ENCODE results near the gene PRSS53.
A peak's percentile ranks its signal among the peaks of the same experiment; 100 is the strongest.

PRSS53 gene

DNA sequence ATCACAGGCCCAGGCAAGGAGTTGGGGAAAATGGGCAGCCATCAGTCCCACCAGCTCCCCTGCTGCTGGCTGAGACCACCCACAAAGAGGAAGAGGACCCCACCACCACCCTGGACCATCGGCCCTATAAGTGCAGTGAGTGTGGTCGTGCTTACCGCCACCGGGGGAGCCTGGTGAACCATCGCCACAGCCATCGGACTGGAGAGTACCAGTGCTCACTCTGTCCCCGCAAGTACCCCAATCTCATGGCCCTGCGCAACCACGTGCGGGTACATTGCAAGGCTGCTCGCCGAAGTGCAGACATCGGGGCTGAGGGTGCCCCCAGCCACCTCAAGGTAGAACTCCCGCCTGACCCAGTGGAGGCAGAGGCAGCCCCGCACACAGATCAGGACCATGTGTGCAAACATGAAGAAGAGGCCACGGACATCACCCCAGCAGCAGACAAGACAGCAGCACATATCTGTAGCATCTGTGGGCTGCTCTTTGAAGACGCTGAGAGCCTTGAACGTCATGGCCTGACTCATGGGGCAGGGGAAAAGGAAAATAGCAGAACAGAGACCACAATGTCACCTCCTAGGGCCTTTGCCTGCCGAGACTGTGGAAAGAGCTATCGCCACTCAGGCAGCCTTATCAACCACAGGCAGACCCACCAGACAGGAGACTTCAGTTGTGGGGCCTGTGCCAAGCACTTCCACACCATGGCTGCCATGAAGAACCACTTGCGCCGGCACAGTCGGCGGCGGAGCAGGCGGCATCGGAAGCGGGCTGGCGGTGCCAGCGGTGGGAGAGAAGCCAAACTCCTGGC lies 10.9 kb downstream of the PRSS53 start:
- DNase-seq (ENCODE audit: low read depth): no peak

DNA sequence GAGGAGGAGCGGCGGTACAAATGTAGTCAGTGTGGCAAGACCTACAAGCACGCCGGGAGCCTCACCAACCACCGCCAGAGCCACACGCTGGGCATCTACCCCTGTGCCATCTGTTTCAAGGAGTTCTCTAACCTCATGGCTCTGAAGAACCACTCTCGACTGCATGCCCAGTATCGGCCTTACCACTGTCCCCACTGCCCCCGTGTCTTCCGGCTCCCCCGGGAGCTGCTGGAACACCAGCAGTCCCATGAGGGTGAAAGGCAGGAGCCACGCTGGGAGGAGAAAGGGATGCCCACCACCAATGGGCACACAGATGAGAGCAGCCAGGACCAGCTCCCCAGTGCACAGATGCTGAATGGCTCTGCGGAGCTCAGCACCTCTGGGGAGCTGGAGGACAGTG lies 11.7 kb downstream of the PRSS53 start:
- no peak for DNase-seq (ENCODE audit: low read depth)

DNA sequence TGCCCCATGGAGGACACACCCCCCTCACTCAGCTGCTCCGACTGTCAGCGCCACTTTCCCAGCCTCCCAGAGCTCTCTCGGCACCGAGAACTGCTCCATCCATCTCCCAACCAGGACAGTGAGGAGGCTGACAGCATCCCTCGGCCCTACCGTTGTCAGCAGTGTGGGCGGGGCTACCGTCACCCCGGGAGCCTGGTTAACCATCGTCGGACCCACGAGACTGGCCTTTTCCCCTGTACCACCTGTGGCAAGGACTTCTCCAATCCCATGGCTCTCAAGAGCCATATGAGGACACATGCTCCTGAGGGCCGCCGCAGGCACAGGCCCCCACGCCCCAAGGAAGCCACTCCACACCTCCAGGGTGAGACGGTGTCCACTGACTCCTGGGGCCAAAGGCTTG lies 12.4 kb downstream of the PRSS53 start:
- DNase-seq (ENCODE audit: low read depth): no peak

DNA sequence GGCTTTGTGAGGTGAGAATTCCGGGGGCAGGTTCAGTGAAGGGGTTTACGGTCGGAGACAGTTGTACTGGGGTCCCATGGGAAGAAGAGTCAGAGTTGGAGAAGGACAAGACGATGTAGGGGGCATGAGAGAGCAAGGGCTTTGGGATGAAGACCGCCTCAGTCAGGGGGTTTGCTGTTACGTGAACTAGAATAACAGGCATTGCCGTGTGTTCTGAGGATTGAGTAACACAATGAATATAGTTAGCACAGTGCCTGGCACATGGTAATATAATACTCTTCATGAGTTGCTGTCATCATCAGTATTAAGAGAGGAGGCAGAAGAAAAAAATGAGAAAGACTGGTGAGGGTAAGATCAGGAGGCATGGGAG lies 13.9 kb downstream of the PRSS53 start:
- no peak for DNase-seq (ENCODE audit: low read depth)

DNA sequence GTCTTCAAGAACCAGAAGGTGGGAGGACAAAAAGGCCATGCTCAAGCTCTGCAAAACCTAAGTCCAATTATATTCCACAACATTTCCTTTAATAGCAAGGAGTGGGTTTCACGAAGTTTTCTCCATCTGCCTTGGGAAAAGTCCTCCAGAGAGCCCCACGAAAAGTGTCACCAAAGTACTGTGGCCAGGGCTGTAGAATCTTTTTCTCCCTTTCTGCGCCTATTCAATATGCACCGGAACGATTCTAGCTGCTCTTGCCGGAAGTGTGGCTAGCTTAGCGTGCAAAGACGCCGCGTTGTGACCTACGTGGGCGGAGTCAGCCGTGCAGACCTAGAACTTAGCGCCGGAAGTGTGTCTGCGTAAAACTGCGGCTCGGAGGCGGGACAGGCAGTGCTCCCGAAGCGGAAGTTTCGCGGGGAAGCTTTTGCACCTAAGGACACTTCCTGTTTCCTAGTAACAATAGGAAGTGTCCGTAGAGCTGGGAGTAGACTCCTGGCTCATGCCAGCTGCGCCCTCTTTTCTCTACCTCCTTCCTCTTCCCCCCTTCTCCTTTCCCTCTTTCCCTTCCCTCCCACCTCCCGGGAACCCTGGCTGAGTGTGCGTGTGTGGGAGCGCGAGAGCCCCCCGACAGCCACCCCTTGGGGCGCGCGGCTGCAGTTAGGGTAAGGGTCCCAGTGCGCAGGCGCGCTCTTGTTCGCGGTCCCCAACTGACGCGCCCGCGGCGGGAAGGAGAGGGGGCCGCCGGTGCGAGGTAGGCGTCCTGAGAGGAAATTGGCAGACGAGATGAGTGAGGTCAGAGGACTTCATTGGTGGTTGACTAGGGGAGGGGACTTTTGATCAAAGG lies 14.6 kb downstream of the PRSS53 start, which contains the start of the genes ZNF646 and ZNF668:
Gene ZNF646 (plus strand): TSS at position 453 of the 844 bp plus-strand sequence. CDS start 1,903 bp downstream, outside the sequence.
Gene ZNF668 (minus strand): TSS at position 271 of the 844 bp plus-strand sequence. CDS start 9,781 bp downstream, outside the sequence.
- DNase-seq (ENCODE audit: low read depth): peak; percentile 98

DNA sequence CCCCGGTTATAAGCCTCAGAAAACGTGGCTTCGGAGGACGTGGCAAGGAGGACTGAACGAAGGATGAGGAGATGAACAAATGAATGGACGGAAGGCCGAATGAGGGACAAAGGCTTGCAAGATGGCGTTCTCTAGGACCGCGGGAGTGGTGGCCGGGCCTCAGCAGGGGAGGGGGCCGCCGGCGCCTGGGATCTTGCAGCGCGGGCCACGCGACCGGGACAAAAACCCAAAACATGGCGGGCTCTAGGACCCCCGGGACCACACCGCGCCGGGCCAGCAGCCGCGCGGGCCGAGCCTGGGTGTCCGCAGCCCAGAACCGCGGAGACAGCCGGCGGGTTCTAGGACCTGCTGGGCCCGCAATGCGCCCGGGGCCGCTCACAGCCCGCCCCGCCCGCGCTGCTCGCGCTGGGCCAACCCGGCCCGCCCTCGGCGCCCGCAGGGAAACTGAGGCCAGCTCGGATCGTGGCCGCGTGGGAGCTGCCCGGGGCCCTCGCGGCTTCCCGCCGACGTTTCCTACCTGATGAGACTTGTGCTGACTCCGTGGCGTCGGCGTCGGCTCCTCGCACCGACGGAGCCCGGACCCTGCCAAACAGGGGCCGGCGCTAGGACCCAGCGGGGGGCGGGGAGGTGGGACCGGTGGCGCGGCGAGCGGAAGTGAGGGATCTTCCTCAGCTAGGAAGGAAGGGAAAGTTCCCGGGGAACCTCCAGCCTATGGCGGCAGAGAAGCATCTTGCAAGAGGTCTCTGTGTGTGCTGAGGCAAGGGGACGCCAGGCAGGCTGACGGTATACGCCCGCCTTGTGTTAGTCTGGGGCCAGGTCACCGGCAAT lies 15.4 kb downstream of the PRSS53 start:
- peak; percentile 74 for DNase-seq (ENCODE audit: low read depth)

DNA sequence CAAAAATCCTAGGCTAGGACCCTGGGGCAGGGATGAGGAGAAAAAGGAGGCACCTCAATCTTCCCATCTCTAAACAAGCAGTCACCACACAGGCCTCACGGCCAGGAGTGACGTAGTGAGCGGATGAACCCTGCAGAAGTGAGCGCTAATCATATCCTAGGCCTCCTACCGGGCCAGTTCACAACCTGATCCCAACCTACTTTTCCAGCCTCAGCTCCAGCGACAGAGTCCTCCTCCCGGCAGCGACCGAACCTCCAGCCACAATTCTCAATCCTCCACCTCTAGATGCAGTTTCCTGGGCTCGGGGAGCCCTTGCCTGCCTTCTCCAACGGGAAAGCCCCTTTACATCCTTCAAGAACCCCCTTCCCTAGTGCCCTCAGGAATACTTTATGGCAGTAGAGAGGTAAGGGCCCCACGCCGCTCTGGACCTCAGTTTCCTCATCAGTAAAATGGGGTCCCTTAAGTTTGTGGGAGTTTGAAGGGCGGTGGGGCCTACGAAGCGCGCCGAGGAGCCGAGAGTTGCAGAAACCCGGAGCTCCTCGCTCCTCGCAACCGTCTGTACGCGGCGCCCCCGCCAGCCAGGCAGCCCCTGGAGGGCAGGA lies 16.1 kb downstream of the PRSS53 start:
- DNase-seq (ENCODE audit: low read depth): no peak

DNA sequence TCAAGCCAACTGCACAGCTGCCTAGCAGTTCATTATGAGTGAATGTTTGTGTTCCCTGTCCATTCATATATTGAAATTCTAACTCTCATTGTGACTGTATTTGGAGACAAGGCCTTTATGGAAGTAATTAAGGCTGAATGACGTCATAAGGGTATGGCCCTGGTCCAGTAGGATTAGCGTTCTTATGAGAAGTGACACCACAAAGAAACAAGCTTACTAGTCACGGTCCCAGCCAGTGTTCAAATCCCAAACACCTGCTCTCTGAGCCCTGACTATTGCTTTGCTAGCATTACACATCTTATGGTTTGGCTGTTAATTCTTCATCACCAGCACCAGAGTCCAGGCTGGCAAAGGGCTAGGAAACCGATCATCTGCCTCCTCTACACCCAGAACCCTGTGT lies 16.9 kb downstream of the PRSS53 start:
- DNase-seq (ENCODE audit: low read depth): no peak

DNA sequence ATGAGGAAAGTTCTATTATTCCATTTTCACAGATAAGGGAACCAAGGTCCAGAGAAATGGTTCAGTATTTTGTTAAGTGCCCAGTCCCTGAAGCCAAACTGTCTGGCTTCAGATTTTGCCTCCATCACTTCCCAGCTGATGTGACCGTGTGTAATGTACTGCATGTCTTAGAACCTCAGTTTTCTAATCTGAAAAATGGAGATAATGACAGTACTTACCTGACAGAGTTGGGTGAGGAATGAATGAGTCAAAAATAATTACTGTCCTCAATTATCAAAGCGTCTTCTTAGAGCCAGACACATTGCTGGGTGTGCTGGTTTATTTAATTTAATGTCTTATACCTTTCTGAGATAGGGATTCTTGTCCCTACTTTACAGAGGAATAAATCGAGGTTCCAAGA lies 21.4 kb downstream of the PRSS53 start:
- no peak for DNase-seq (ENCODE audit: low read depth)

DNA sequence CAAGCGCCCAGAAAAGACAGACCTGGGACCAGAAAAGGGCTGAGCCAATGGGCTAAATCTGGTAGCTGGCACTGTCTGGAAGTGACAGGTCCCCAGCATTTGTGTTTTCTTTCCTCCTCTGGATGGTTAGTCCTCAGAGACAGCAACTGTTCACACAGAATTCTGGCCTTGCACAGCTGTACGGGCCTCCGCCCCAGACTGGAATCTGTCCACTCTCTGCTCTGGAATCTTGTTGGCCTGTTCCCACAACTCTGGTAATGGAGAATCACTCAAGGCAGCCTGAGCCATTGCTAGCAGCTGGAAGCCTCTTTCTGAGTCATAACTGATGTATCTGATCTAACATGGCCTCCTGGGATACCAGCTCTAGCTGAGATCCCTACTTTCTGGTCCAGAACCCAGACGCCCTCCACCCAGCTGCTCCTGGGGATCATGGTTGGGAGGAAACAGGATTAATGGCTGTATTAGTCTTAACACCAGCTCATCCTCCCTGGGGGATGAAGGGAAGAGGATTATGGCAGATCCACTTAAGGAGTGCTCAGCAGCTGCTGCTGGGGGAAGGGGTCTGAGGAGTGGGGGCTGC lies 23.8 kb downstream of the PRSS53 start:
- no peak for DNase-seq (ENCODE audit: low read depth)

DNA sequence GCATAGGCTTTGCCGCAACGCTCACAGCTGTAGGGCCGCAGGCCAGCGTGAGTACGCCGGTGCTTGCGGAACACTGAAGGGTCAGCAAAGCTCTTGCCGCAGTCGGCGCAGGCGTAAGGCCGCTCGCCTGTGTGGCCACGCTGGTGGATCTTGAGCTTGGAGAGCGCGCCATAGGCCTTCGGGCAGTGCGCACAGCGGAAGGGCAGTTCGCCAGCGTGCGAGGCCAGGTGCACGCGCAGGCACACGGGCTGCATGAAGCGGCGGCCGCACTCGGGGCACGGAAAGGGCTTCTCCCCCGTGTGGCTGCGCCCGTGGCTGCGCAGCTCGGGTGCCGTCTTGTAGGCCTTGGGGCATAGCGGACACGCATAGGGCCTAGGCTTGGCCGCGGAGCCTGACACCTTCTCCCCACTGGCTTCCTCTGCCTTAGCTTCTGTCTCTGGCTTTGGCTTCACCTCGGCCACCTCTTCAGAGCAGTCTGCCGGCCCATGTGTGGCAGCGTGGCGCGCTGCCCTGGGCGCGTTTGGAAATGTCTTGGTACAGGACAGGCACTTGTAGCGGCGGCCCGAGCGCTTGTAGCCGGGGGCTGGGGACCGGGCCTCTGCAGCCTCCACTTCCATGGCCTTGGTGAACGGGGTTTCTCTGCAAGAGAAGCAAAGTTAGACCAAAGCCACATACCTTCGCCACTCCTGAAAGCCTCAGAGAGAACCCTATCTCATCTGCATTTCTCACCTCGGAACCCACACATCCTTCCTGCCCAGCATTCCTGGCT lies 24.7 kb downstream of the PRSS53 start:
- DNase-seq (ENCODE audit: low read depth): no peak

DNA sequence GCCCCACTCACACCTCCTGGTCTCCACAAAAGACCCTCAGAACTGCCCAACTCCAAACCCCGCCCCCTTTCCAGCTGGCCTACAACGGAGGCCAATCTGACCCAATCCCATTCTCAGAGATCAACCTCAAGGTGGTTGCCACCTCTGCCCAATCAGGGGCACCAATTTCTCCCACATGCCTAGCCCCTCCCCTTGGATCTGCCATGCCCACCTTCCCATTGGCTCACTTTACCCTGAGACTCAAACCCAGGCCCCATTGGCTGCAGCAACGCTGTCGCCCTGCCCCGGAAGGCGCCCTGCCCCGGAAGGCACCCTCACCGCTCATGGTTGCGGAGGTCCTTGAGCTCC lies 25.3 kb downstream of the PRSS53 start:
- DNase-seq (ENCODE audit: low read depth): no peak

DNA sequence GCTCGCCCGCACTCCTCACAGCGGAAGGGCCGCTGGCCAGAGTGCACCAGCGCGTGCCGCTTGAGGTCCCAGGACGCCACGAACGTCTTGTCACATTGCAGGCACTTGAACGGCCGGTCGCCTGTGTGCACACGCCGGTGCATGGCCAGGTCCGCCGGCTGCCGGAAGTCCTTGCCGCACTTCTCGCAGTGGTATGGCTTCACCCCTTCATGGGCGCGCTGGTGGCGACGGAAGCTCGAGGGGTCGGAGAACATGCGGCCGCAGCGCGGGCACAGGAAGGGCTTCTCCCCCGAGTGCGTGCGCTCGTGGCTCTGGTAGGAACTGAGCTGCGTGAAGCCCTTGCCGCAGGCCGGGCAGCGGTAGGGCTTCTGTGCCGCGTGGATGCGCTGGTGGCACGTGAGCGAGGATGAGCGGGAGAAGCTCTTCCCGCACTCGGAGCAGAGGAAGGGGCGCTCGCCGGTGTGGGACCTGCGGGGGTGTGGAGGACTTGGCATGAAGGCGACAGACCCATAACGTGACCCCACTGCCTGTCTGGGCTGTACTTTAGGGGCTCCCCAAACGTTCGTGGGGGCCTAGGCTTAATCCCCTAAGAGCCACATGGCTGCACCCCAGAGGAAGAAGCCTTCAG lies 26.8 kb downstream of the PRSS53 start:
- no peak for DNase-seq (ENCODE audit: low read depth)

DNA sequence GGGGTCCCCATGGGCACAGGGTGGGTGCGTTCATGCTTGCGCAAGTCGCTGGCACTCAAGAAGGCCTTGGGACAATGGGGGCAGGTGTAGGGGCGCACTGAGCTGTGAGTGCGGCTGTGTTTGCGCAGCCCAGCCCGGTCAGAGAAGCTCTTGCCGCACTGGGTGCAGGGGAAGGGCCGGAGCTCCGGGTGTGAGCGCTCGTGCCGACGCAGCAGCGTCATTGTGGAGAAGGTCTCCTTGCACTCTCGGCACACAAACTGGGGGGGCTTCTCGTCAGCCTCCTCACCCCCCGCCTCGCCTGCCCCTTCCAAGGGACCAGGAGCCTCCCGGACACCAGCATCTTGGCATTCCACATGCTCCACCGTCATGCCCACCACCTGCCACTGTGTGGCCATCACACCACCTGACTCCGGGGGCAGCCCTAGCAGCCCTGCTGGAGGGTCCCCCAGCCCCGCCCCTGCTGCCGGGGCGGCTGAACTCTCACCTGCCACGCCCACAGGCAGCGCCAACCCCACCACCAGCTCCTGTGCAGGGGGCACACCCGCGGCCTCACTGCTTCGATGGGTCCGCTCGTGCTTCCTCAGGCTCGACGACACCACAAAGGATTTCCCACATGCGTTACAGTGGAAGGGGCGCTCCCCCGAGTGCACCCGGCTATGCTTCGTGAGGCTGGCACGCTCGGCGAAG lies 27.5 kb downstream of the PRSS53 start:
- DNase-seq (ENCODE audit: low read depth): no peak

DNA sequence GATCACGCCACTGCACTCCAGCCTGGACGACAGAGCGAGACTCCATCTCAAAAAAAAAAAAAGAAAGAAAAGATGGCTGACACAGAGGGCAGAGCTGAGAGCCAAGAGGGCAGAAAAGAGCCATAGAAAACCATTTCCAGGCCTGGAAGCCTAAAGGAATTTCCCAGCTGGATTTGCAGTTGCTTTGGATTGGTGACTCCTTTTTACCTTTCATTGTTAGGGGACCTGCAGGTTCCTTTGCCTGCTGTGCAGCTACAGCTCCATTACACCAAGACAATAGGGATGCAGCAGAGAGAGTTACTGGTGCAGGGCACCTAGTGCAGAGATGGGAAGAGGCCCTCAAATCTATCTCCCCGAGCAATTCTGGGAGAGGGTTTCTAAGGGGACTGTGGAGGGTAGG lies 33.1 kb downstream of the PRSS53 start:
- no peak for DNase-seq (ENCODE audit: low read depth)

DNA sequence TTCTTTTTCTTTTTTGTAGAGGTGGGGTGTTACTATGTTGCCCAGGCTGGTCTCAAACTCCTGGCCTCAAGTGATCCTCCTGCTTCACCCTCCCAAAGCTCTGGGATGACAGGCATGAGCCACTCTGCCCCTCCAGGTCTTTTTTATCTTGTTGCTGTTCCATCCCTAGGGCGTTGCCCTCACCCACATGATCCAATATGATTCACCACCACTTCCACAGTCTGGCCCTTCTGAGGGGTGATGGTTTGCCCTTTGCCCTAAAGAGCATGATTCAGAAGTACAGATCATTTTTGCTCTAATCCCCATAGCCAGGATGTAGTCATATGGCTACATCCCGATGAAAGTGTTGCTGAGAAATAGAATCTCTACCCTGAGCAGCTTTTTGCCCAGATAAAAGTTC lies 36.6 kb downstream of the PRSS53 start:
- no peak for DNase-seq (ENCODE audit: low read depth)

DNA sequence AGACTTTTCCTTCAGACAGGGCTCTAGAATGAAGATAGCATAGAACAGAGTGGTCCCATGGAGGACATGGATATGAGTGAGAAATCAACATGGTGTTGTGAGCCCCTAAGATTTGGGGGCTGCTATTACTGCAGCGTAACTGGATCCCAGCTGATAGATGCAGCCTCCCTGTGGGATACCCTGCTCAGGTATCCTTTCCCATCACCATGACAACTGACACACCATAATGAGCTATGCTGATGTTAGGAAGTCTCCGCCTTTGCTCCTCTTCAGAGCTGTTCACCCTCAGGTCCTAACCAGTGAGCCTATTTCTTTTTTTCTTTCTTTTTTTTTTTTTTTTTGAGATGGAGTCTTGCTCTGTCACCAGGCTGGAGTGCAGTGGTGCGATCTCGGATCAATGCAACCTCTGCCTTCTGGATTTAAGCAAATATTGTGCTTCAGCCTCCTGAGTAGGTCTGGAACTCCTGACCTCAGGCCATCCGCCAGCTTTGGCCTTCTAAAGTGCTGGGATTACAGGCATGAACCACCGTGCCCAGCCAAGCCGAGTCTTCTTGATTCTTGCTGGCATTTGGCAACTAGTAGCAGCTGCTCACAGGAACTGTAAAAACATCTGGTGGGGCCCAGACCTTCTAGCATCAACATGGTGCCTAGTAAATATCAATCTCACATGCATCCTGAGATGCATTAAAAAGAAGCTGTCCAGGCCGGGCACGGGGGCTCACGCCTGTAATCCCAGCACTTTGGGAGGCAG lies 38.3 kb downstream of the PRSS53 start:
- DNase-seq (ENCODE audit: low read depth): no peak

DNA sequence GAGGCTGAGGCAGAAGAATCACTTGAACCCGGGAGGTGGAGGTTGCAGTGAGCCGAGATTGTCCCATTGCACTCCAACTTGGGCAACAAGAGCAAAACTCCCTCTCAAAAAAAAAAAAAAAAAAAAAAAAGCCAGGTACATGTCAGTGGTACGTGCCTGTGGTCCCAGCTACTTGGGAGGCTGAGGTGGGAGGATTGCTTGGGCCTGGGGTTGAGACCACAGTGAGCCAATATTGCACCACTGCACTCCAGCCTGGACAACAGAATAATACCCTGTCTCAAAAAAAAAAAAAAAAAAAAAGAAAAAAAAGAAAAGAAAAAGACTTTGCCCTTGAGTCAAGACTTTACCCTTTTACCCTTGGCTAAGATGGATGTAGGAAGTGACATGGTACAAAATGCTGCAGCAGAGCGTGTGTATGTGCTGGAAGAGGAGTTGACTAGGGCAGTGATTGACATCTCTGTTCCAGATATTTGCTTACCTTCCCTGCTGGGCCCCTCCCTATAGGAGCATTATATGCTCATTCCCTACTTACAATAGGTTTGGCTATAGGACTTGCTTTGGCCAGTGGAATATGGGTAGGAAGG lies 44.8 kb downstream of the PRSS53 start:
- DNase-seq (ENCODE audit: low read depth): no peak

DNA sequence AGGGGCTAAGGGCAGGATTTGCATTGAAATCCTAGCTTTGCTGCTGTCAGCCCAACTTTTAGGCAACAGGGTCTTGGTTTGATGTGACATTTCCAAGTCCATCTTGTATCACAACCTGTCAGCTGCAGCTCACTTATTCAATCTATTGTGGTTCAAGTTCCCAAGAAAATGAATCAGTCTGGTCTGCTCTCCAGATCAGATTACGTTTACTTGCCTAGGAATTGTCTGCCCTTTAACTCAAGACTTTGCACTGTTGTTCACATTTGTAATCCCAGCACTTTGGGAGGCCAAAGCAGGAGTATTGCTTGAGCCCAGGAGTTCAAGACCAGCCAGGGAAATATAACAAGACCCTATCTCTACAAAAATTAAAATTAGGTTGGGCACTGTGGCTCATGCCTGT lies 45.4 kb downstream of the PRSS53 start:
- no peak for DNase-seq (ENCODE audit: low read depth)
